HEK293 (cell line): ENCODE measurements around the gene XPNPEP2.

Source experiments
- CTCF ChIA-PET: fragments of 350-600 bp; formaldehyde crosslinking; extraction: SDS; loops from one replicate; lab custom pipeline; 2021; ENCODE audit warnings: antibody characterized with exemption; lab: Yijun Ruan, JAX
- POLR2A ChIA-PET: fragments of 300-600 bp; formaldehyde crosslinking; extraction: SDS; loops from one replicate; lab custom pipeline; 2020; ENCODE audit warnings: antibody characterized with exemption, inconsistent platforms; lab: Yijun Ruan, JAX
- H3K27ac ChIP-seq: fragments of 200-500 bp; sonication (Bioruptor generic); 2 replicates; pipeline ENCODE4 v1.5.1; 2014; ENCODE audit warnings: low read depth, low read length, control low read depth, inconsistent platforms; ENCODE audit errors: extremely low read depth
- H3K36me3 ChIP-seq, 2 experiments: fragments of 200-500 bp in 1 of 2; sonication (Bioruptor generic) in 1 of 2; 1 replicate in 1 of 2; 2 replicates in 1 of 2; pipeline ENCODE4 v1.5.1; 2014 to 2017; ENCODE audit warnings: inconsistent platforms in 2 of 2, low read length in 2 of 2; ENCODE audit not compliant: control insufficient read depth in 2 of 2, insufficient read depth in 1 of 2
- H3K4me1 ChIP-seq: fragments of 200-500 bp; sonication (Bioruptor generic); 2 replicates; pipeline ENCODE4 v1.5.1; 2014; ENCODE audit warnings: mild to moderate bottlenecking, low read length, inconsistent platforms; ENCODE audit not compliant: control insufficient read depth, insufficient read depth
- H3K4me3 ChIP-seq: 2 replicates; pipeline ENCODE4 v1.5.1; 2011; ENCODE audit warnings: low read depth, mild to moderate bottlenecking, control low read depth, low read length, moderate library complexity
- H3K9me3 ChIP-seq: fragments of 200-500 bp; sonication (Bioruptor generic); 2 replicates; pipeline ENCODE4 v1.5.1; 2014; ENCODE audit warnings: low read depth, low read length, inconsistent platforms; ENCODE audit not compliant: control insufficient read depth, insufficient read depth
- GLIS1 ChIP-seq: fragments of 450-650 bp; formaldehyde crosslinking; IDR thresholded peaks from 2 replicates; pipeline ENCODE4 v1.5.1; 2016; ENCODE audit warnings: missing biosample characterization, missing genetic modification characterization
- MZF1 ChIP-seq: fragments of 450-650 bp; formaldehyde crosslinking; IDR thresholded peaks from 2 replicates; pipeline ENCODE4 v1.5.1; 2017; ENCODE audit warnings: missing biosample characterization, missing genetic modification characterization, borderline replicate concordance
- SALL2 ChIP-seq: fragments of 450-650 bp; formaldehyde crosslinking; IDR thresholded peaks from 2 replicates; pipeline ENCODE4 v1.5.0; 2017; ENCODE audit warnings: missing biosample characterization, mild to moderate bottlenecking, missing genetic modification characterization, borderline replicate concordance
- SCRT2 ChIP-seq: fragments of 450-650 bp; formaldehyde crosslinking; IDR thresholded peaks from 2 replicates; pipeline ENCODE4 v1.5.1; 2016; ENCODE audit warnings: missing biosample characterization, missing genetic modification characterization
- ZBTB21 ChIP-seq: fragments of 450-650 bp; formaldehyde crosslinking; IDR thresholded peaks from 2 replicates; pipeline ENCODE4 v1.5.1; 2017; ENCODE audit warnings: missing biosample characterization, missing genetic modification characterization
- ZBTB48 ChIP-seq: fragments of 450-650 bp; formaldehyde crosslinking; IDR thresholded peaks from 2 replicates; pipeline ENCODE4 v1.5.1; 2016; ENCODE audit warnings: missing biosample characterization, missing genetic modification characterization
- ZBTB49 ChIP-seq: fragments of 450-650 bp; formaldehyde crosslinking; IDR thresholded peaks from 2 replicates; pipeline ENCODE4 v1.5.1; 2016; ENCODE audit warnings: missing biosample characterization, missing genetic modification characterization, low read depth
- ZBTB8A ChIP-seq: fragments of 450-650 bp; formaldehyde crosslinking; IDR thresholded peaks from 2 replicates; pipeline ENCODE4 v1.5.1; 2016; ENCODE audit warnings: missing biosample characterization, missing genetic modification characterization
- ZNF114 ChIP-seq: fragments of 450-650 bp; formaldehyde crosslinking; IDR thresholded peaks from 2 replicates; pipeline ENCODE4 v1.5.0; 2017; ENCODE audit warnings: missing biosample characterization, missing genetic modification characterization
- ZNF121 ChIP-seq: fragments of 450-650 bp; formaldehyde crosslinking; IDR thresholded peaks from 2 replicates; pipeline ENCODE4 v1.5.1; 2016; ENCODE audit warnings: missing biosample characterization, missing genetic modification characterization
- ZNF26 ChIP-seq: fragments of 450-650 bp; formaldehyde crosslinking; IDR thresholded peaks from 2 replicates; pipeline ENCODE4 v1.5.1; 2016; ENCODE audit warnings: missing biosample characterization, missing genetic modification characterization
- ZNF292 ChIP-seq: fragments of 450-650 bp; formaldehyde crosslinking; IDR thresholded peaks from 2 replicates; pipeline ENCODE4 v1.5.1; 2016; ENCODE audit warnings: low read depth, missing biosample characterization, missing genetic modification characterization, borderline replicate concordance
- ZNF311 ChIP-seq: fragments of 450-650 bp; formaldehyde crosslinking; IDR thresholded peaks from 2 replicates; pipeline ENCODE4 v1.5.1; 2017; ENCODE audit warnings: missing biosample characterization, missing genetic modification characterization, borderline replicate concordance
- ZNF391 ChIP-seq: fragments of 450-650 bp; formaldehyde crosslinking; IDR thresholded peaks from 2 replicates; pipeline ENCODE4 v1.5.1; 2016; ENCODE audit warnings: low read depth, missing biosample characterization, missing genetic modification characterization, borderline replicate concordance
- ZNF426 ChIP-seq: fragments of 450-650 bp; formaldehyde crosslinking; IDR thresholded peaks from 2 replicates; pipeline ENCODE4 v1.5.1; 2017; ENCODE audit warnings: missing biosample characterization, missing genetic modification characterization, mild to moderate bottlenecking, inconsistent platforms, moderate library complexity
- ZNF473 ChIP-seq: fragments of 450-650 bp; formaldehyde crosslinking; IDR thresholded peaks from 2 replicates; pipeline ENCODE4 v1.5.1; 2017; ENCODE audit warnings: missing biosample characterization, missing genetic modification characterization
- ZNF558 ChIP-seq: fragments of 450-650 bp; formaldehyde crosslinking; IDR thresholded peaks from 2 replicates; pipeline ENCODE4 v1.5.1; 2016; ENCODE audit warnings: missing biosample characterization, missing genetic modification characterization
- ZNF654 ChIP-seq: fragments of 450-650 bp; formaldehyde crosslinking; IDR thresholded peaks from 2 replicates; pipeline ENCODE4 v1.5.1; 2016; ENCODE audit warnings: low read depth, missing biosample characterization, missing genetic modification characterization
- ZSCAN30 ChIP-seq: fragments of 450-650 bp; IDR thresholded peaks from 2 replicates; pipeline ENCODE4 v1.5.1; 2018; ENCODE audit warnings: missing biosample characterization, mild to moderate bottlenecking, missing genetic modification characterization, moderate library complexity
- TF ChIP-seq, protein P1 (sequence below): fragments of 450-650 bp; formaldehyde crosslinking; IDR thresholded peaks from 2 replicates; pipeline ENCODE4 v1.5.1; 2016; ENCODE audit warnings: missing biosample characterization, missing genetic modification characterization, borderline replicate concordance
- TF ChIP-seq, protein P2 (sequence below): fragments of 450-650 bp; formaldehyde crosslinking; IDR thresholded peaks from 2 replicates; pipeline ENCODE4 v1.5.1; 2016; ENCODE audit warnings: missing biosample characterization, missing genetic modification characterization

XPNPEP2 gene

GRCh38 chrX:129705377-129705925 is 33.3 kb upstream of the XPNPEP2 start:
- POLR2A ChIA-PET, result no interaction called here
- CTCF ChIA-PET, result no interaction called here
- H3K4me3 ChIP-seq, result no peak overlapping the region
- no peaks in the 10 kb centered on the region; the same call in none of the 2 replicates for H3K9me3 ChIP-seq
- no peak for TF ChIP-seq GLIS1 (tag by site-specific recombination)
- TF ChIP-seq ZNF473, result no peak
- TF ChIP-seq ZSCAN30 (tag by site-specific recombination), result no peak
- no peaks in the 10 kb centered on the region for H3K36me3 ChIP-seq
- no peak overlapping the region for H3K27ac ChIP-seq
- no peaks in the 10 kb centered on the region for H3K4me1 ChIP-seq

GRCh38 chrX:129705988-129706387 is 32.8 kb upstream of the XPNPEP2 start:
- H3K9me3 ChIP-seq, result no peaks in the 10 kb centered on the region; the same call in none of the 2 replicates
- POLR2A ChIA-PET, result no interaction called here
- no peaks in the 10 kb centered on the region for H3K4me1 ChIP-seq
- H3K4me3 ChIP-seq, result no peak overlapping the region
- H3K27ac ChIP-seq, result no peak overlapping the region
- TF ChIP-seq MZF1, result no peak
- no peak for TF ChIP-seq ZNF292 (tag by site-specific recombination)
- CTCF ChIA-PET, result interaction anchor here (1.7 kb wide), 1 partner anchor 20 kb away, joined by 7 read pairs; no protein-coding TSS in a partner anchor
- H3K36me3 ChIP-seq, result no peaks in the 10 kb centered on the region

DNA sequence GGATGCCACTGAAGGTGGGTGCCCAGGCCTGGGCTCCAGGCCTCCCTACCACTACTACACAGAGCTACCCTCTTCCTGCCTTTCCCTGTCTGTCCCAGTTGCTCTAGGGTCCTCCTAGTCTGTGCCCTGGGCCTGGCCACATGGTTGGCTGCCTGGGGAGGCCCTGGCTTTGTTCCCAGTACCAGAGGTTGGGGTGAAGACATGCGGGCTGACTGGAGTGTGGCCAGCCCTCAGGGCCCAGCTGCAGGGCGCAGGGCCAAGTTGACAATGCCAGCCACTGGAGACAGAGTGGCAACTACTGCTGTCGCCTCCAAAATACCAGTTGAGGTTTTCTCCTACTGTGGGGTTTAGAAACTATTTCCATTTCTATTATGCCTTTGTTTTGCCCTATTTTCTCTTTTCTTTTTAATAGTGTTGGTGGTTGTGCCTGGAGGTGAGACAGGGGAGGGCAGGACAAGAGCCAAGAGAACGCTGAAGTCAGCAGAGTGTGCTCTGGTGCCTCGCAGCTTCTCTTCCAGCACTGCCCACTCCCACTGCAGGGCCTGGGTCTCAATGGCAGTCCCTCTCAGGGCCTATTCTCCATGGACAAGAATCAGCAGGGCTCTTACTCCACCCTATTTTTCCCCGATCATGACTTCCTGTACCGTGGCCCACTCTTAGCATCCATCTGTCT is 32.2 kb upstream of the XPNPEP2 start:
- no peaks in the 10 kb centered on the region for H3K36me3 ChIP-seq
- H3K27ac ChIP-seq, result no peak overlapping the region
- no peaks in the 10 kb centered on the region; the same call in none of the 2 replicates for H3K9me3 ChIP-seq
- TF ChIP-seq ZBTB8A (tag by site-specific recombination), result no peak
- TF ChIP-seq ZNF558 (tag by site-specific recombination), result no peak
- no peak for TF ChIP-seq ZBTB48 (tag by site-specific recombination)
- no peak for TF ChIP-seq ZBTB49
- TF ChIP-seq, protein P1, sequence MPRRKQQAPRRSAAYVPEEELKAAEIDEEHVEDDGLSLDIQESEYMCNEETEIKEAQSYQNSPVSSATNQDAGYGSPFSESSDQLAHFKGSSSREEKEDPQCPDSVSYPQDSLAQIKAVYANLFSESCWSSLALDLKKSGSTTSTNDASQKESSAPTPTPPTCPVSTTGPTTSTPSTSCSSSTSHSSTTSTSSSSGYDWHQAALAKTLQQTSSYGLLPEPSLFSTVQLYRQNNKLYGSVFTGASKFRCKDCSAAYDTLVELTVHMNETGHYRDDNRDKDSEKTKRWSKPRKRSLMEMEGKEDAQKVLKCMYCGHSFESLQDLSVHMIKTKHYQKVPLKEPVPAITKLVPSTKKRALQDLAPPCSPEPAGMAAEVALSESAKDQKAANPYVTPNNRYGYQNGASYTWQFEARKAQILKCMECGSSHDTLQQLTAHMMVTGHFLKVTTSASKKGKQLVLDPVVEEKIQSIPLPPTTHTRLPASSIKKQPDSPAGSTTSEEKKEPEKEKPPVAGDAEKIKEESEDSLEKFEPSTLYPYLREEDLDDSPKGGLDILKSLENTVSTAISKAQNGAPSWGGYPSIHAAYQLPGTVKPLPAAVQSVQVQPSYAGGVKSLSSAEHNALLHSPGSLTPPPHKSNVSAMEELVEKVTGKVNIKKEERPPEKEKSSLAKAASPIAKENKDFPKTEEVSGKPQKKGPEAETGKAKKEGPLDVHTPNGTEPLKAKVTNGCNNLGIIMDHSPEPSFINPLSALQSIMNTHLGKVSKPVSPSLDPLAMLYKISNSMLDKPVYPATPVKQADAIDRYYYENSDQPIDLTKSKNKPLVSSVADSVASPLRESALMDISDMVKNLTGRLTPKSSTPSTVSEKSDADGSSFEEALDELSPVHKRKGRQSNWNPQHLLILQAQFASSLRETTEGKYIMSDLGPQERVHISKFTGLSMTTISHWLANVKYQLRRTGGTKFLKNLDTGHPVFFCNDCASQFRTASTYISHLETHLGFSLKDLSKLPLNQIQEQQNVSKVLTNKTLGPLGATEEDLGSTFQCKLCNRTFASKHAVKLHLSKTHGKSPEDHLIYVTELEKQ (tag by site-specific recombination), result no peak
- TF ChIP-seq ZNF654, result no peak
- TF ChIP-seq ZNF391 (tag by site-specific recombination), result no peak
- no peak for TF ChIP-seq ZNF26 (tag by site-specific recombination)
- TF ChIP-seq ZNF114, result no peak
- TF ChIP-seq ZNF426 (tag by site-specific recombination), result no peak
- no peak for TF ChIP-seq ZBTB21 (tag by site-specific recombination)
- TF ChIP-seq ZNF121 (tag by site-specific recombination), result no peak
- no peak for TF ChIP-seq SCRT2
- TF ChIP-seq, protein P2, sequence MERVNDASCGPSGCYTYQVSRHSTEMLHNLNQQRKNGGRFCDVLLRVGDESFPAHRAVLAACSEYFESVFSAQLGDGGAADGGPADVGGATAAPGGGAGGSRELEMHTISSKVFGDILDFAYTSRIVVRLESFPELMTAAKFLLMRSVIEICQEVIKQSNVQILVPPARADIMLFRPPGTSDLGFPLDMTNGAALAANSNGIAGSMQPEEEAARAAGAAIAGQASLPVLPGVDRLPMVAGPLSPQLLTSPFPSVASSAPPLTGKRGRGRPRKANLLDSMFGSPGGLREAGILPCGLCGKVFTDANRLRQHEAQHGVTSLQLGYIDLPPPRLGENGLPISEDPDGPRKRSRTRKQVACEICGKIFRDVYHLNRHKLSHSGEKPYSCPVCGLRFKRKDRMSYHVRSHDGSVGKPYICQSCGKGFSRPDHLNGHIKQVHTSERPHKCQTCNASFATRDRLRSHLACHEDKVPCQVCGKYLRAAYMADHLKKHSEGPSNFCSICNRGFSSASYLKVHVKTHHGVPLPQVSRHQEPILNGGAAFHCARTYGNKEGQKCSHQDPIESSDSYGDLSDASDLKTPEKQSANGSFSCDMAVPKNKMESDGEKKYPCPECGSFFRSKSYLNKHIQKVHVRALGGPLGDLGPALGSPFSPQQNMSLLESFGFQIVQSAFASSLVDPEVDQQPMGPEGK (tag by site-specific recombination), result no peak
- no peak for TF ChIP-seq SALL2 (tag by site-specific recombination)
- TF ChIP-seq ZNF311 (tag by site-specific recombination), result no peak
- CTCF ChIA-PET, result interaction anchor here (1.7 kb wide), 1 partner anchor 20 kb away, joined by 7 read pairs; no protein-coding TSS in a partner anchor
- POLR2A ChIA-PET, result no interaction called here
- no peaks in the 10 kb centered on the region for H3K4me1 ChIP-seq
- H3K4me3 ChIP-seq, result no peak overlapping the region
